H9 (cell line): Measurements from ENCODE around the gene ZNF423. TPM values are rescaled to one million over a fixed set of nuclear protein-coding genes. Genes with fewer than 3 reads are reported as not detected.

Experiments
- DNase-seq: peaks from one replicate; pipeline ENCODE4 v3.0.0-alpha.2; 2017
- H2AFZ ChIP-seq: one replicate; pipeline ENCODE4 v1.6.1; 2013; ENCODE audit warnings: mild to moderate bottlenecking, low read length, control low read depth, moderate library complexity
- H2AK5ac ChIP-seq: 2 replicates; pipeline ENCODE4 v1.6.1; 2013; ENCODE audit warnings: low read length, control low read depth, mixed read lengths; ENCODE audit not compliant: insufficient read length
- H2BK120ac ChIP-seq: one replicate; pipeline ENCODE4 v1.6.1; 2013; ENCODE audit warnings: low read depth, mild to moderate bottlenecking, low read length, control low read depth, inconsistent platforms; ENCODE audit not compliant: poor library complexity, severe bottlenecking
- H2BK12ac ChIP-seq: 2 replicates; pipeline ENCODE4 v1.6.1; 2013; ENCODE audit warnings: low read length, control low read depth, mixed read lengths, low read depth; ENCODE audit not compliant: insufficient read length
- H2BK15ac ChIP-seq: 2 replicates; pipeline ENCODE4 v1.6.1; 2013; ENCODE audit warnings: low read depth, low read length, control low read depth
- H2BK20ac ChIP-seq: one replicate; pipeline ENCODE4 v1.6.1; 2013; ENCODE audit warnings: low read depth, mild to moderate bottlenecking, low read length, control low read depth, inconsistent platforms; ENCODE audit not compliant: poor library complexity, severe bottlenecking
- H2BK5ac ChIP-seq: 2 replicates; pipeline ENCODE4 v1.6.1; 2013; ENCODE audit warnings: low read length, control low read depth, mixed read lengths; ENCODE audit not compliant: insufficient read length
- H3K14ac ChIP-seq: 2 replicates; pipeline ENCODE4 v1.6.1; 2013; ENCODE audit warnings: low read length, control low read depth; ENCODE audit not compliant: insufficient read depth
- H3K18ac ChIP-seq: 2 replicates; pipeline ENCODE4 v1.6.1; 2013; ENCODE audit warnings: low read depth, mild to moderate bottlenecking, mixed read lengths, low read length, control low read depth; ENCODE audit not compliant: insufficient read length
- H3K23ac ChIP-seq: 2 replicates; pipeline ENCODE4 v1.6.1; 2013; ENCODE audit warnings: low read length, control low read depth, mixed read lengths, low read depth; ENCODE audit not compliant: insufficient read length
- H3K23me2 ChIP-seq: 2 replicates; pipeline ENCODE4 v1.6.1; 2013; ENCODE audit warnings: low read depth, mild to moderate bottlenecking, mixed read lengths, low read length, control low read depth; ENCODE audit not compliant: insufficient read length, poor library complexity, severe bottlenecking
- H3K27ac ChIP-seq: 2 replicates; pipeline ENCODE4 v1.5.1; 2013; ENCODE audit warnings: low read length, control low read depth, mixed read lengths, low read depth; ENCODE audit not compliant: insufficient read length
- H3K27me3 ChIP-seq: 2 replicates; pipeline ENCODE4 v1.6.1; 2013; ENCODE audit warnings: low read length, control low read depth, inconsistent platforms; ENCODE audit not compliant: insufficient read depth
- H3K4ac ChIP-seq: 2 replicates; pipeline ENCODE4 v1.6.1; 2013; ENCODE audit warnings: low read depth, mild to moderate bottlenecking, control low read depth, inconsistent platforms, low read length, moderate library complexity
- H3K4me1 ChIP-seq: 2 replicates; pipeline ENCODE4 v1.6.1; 2013; ENCODE audit warnings: low read length, control low read depth, inconsistent platforms; ENCODE audit not compliant: insufficient read depth
- H3K4me2 ChIP-seq: 2 replicates; pipeline ENCODE4 v1.6.1; 2013; ENCODE audit warnings: low read length, control low read depth, mixed read lengths; ENCODE audit not compliant: insufficient read length, insufficient read depth
- H3K56ac ChIP-seq: 2 replicates; pipeline ENCODE4 v1.6.1; 2013; ENCODE audit warnings: low read depth, mild to moderate bottlenecking, mixed read lengths, low read length, control low read depth; ENCODE audit not compliant: insufficient read length
- H3K79me1 ChIP-seq: 2 replicates; pipeline ENCODE4 v1.6.1; 2013; ENCODE audit warnings: low read depth, mild to moderate bottlenecking, moderate library complexity, low read length, control low read depth, inconsistent platforms; ENCODE audit not compliant: insufficient read depth, poor library complexity, severe bottlenecking
- H3K79me2 ChIP-seq: 2 replicates; pipeline ENCODE4 v1.6.1; 2013; ENCODE audit warnings: low read length, control low read depth, inconsistent platforms; ENCODE audit not compliant: insufficient read depth
- H3K9ac ChIP-seq: 2 replicates; pipeline ENCODE4 v1.6.1; 2013; ENCODE audit warnings: low read length, control low read depth, mixed read lengths; ENCODE audit not compliant: insufficient read length; ENCODE audit errors: extremely low read depth
- H3K9me3 ChIP-seq: one replicate; pipeline ENCODE4 v1.6.1; 2013; ENCODE audit warnings: low read depth, low read length, inconsistent platforms; ENCODE audit not compliant: control insufficient read depth
- H3T11ph ChIP-seq: one replicate; pipeline ENCODE4 v1.6.1; 2013; ENCODE audit warnings: mild to moderate bottlenecking, low read length, control low read depth, inconsistent platforms
- H4K20me1 ChIP-seq: one replicate; pipeline ENCODE4 v1.6.1; 2013; ENCODE audit not compliant: control insufficient read depth, insufficient read length, insufficient read depth
- H4K5ac ChIP-seq: 2 replicates; pipeline ENCODE4 v1.6.1; 2013; ENCODE audit warnings: low read depth, mild to moderate bottlenecking, mixed read lengths, low read length, control low read depth; ENCODE audit not compliant: insufficient read length
- H4K8ac ChIP-seq: replicated peaks from 2 replicates; pipeline ENCODE4 v1.6.1; 2013; ENCODE audit warnings: low read length, control low read depth, mixed read lengths, low read depth; ENCODE audit not compliant: insufficient read length
- H4K91ac ChIP-seq: 2 replicates; pipeline ENCODE4 v1.6.1; 2013; ENCODE audit warnings: low read depth, mild to moderate bottlenecking, moderate library complexity, mixed read lengths, low read length, control low read depth; ENCODE audit not compliant: insufficient read length
- H3K27ac Mint-ChIP-seq, 3 experiments: 2 replicates in 2 of 3; 3 replicates in 1 of 3; pipeline ENCODE4 v1.8.0; 2020 to 2021; ENCODE audit warnings: mixed read lengths in 3 of 3, mild to moderate bottlenecking in 1 of 3, moderate library complexity in 1 of 3
- H3K27me3 Mint-ChIP-seq: 2 replicates; pipeline ENCODE4 v1.8.0; 2021; ENCODE audit warnings: low read depth, mild to moderate bottlenecking, moderate library complexity, mixed read lengths
- H3K36me3 Mint-ChIP-seq, 3 experiments: 2 replicates in 2 of 3; 3 replicates in 1 of 3; pipeline ENCODE4 v1.8.0; 2020 to 2021; ENCODE audit warnings: low read depth in 3 of 3, mixed read lengths in 3 of 3; ENCODE audit not compliant: insufficient read depth in 1 of 3
- H3K4me1 Mint-ChIP-seq, 2 experiments: 2 replicates each; pipeline ENCODE4 v1.8.0; 2020; ENCODE audit warnings: mixed read lengths in 2 of 2
- H3K4me3 Mint-ChIP-seq, 2 experiments: 2 replicates in 1 of 2; 3 replicates in 1 of 2; pipeline ENCODE4 v1.8.0; 2020 to 2021; ENCODE audit warnings: mild to moderate bottlenecking in 2 of 2, mixed read lengths in 2 of 2, moderate library complexity in 1 of 2
- H3K9me3 Mint-ChIP-seq, 2 experiments: 2 replicates in 1 of 2; 3 replicates in 1 of 2; pipeline ENCODE4 v1.8.0; 2020; ENCODE audit warnings: mild to moderate bottlenecking in 2 of 2, mixed read lengths in 2 of 2, moderate library complexity in 1 of 2
- CTCF ChIP-seq: fragments of 200-600 bp; sonication (generic); conservative IDR thresholded peaks from 3 replicates; pipeline ENCODE4 v1.8.0; 2021; ENCODE audit warnings: antibody characterized with exemption, mild to moderate bottlenecking
- WGBS: extraction: QIAGEN DNeasy Blood & Tissue Kit; methylation state at CpG from one replicate; pipeline ENCODE4 v1.1.7; 2013; ENCODE audit warnings: missing lambda C conversion rate, low lambda C conversion rate, mixed read lengths; ENCODE audit not compliant: insufficient read length; ENCODE audit errors: extremely low coverage; 5-methylcytosine and 5-hydroxymethylcytosine counted together
- total RNA-seq: library from RNA; stranded (reverse); gene quantifications from 2 replicates; pipeline ENCODE4 v1.2.1, GENCODE V29; 2021

The ZNF423 gene
- total RNA-seq, 1 experiment from 2014 or later = 51.5 TPM

- no peak overlapping the region for H3K56ac ChIP-seq
- no CpG with 5 or more reads among the region's 19 CpGs for WGBS
- H3K9me3 ChIP-seq = no peaks in the 10 kb centered on the region
- no peak overlapping the region for H4K5ac ChIP-seq
- no peak overlapping the region for H3K4ac ChIP-seq
- H3K27me3 ChIP-seq = no peaks in the 10 kb centered on the region
- H3K36me3 Mint-ChIP-seq = no peaks in the 10 kb centered on the region
- no peaks in the 10 kb centered on the region; the same call in 1 of the 2 replicates for H3K4me1 ChIP-seq
- H3K14ac ChIP-seq = no peak overlapping the region
- H3K4me3 Mint-ChIP-seq = no peak overlapping the region; a peak in 1 of 5 replicates
- peaks cover 31 to 38% of the 10 kb centered on the region in 2 experiments for H3K4me1 Mint-ChIP-seq
- H3K18ac ChIP-seq = no peak overlapping the region
- H3K4me2 ChIP-seq = no peak overlapping the region
- no peak overlapping the region for H3K9ac ChIP-seq
- no peaks in the 10 kb centered on the region; the same call in 1 of the 2 replicates for H3K79me2 ChIP-seq
- H2AFZ ChIP-seq = no peak overlapping the region
- H3K9me3 Mint-ChIP-seq = no peaks in the 10 kb centered on the region
- H4K91ac ChIP-seq = no peak overlapping the region
- H3K23ac ChIP-seq = no peak overlapping the region
- H2BK20ac ChIP-seq = no peak overlapping the region
- H3K27ac Mint-ChIP-seq = peak overlapping the region in 2 of 3 experiments; percentile 89 to 90; a peak in 3 of 7 replicates
- DNase-seq = no peak
- no peaks in the 10 kb centered on the region for H3K23me2 ChIP-seq
- no peak overlapping the region for H2BK12ac ChIP-seq
- no peak overlapping the region for H2BK15ac ChIP-seq
- H3K27me3 Mint-ChIP-seq = no peaks in the 10 kb centered on the region
- H2AK5ac ChIP-seq = no peak overlapping the region
- no peak overlapping the region for H3T11ph ChIP-seq
- no peak overlapping the region for H4K8ac ChIP-seq
- no peak for TF ChIP-seq CTCF
- no peaks in the 10 kb centered on the region for H3K79me1 ChIP-seq
- no peak overlapping the region for H2BK5ac ChIP-seq
- H2BK120ac ChIP-seq = no peak overlapping the region
- H3K27ac ChIP-seq = no peak overlapping the region
- H4K20me1 ChIP-seq = no peaks in the 10 kb centered on the region
Observed at GRCh38 chr16:49742428-49743202, 113.3 kb downstream of the ZNF423 start.
